ENCODE data around the gene CHIC1. TPM values are rescaled to one million over a fixed set of nuclear protein-coding genes. Genes with fewer than 3 reads are reported as not detected.
"Not testable (repeated sequence)": the region's sequence is repeated elsewhere in the genome, so short reads cannot be mapped to it uniquely, and the experiment has no call there.

The CHIC1 gene
- total RNA-seq, 1 donor from 2014 or later = 8.7 TPM

- ATAC-seq = no peak
- Histone ChIP-seq H3K4me1 (no peaks in the 10 kb centered on the region), H3K36me3 (no peaks in the 10 kb centered on the region), H3K27ac (no peak overlapping the region), H3K9me3 (no peaks in the 10 kb centered on the region), H3K4me3 (no peak overlapping the region), H3K27me3 (no peaks in the 10 kb centered on the region)
- TF ChIP-seq CTCF (IDR thresholded peaks at IDR 0.05) = no peak
- DNase-seq = no peak
- intact Hi-C loops (cut with DNase I) = no loop called here
These were observed 1.2 kb upstream of the CHIC1 start for GRCh38 chrX:73561801-73562200.

GRCh38 chrX:73562458-73562857, 539 bp upstream of the CHIC1 start:
- Histone ChIP-seq H3K27ac (peak overlapping the region; percentile 74), H3K4me1 (no peaks in the 10 kb centered on the region), H3K4me3 (peak overlapping the region; percentile 63), H3K27me3 (no peaks in the 10 kb centered on the region), H3K36me3 (no peaks in the 10 kb centered on the region), H3K9me3 (no peaks in the 10 kb centered on the region)
- intact Hi-C loops (cut with DNase I) = no loop called here
- DNase-seq (no peak), ATAC-seq (no peak)
- no peak for TF ChIP-seq CTCF (IDR thresholded peaks at IDR 0.05)

- Histone ChIP-seq H3K9me3 (no peaks in the 10 kb centered on the region), H3K27me3 (no peaks in the 10 kb centered on the region), H3K4me1 (no peaks in the 10 kb centered on the region), H3K27ac (peak overlapping the region; percentile 74), H3K4me3 (peak overlapping the region; percentile 63), H3K36me3 (no peaks in the 10 kb centered on the region)
- DNase-seq (no peak), ATAC-seq (peak; percentile 28)
- intact Hi-C loops (cut with DNase I) = no loop called here
- no peak for TF ChIP-seq CTCF (IDR thresholded peaks at IDR 0.05)
These were observed 706 bp downstream of the CHIC1 start for GRCh38 chrX:73563738-73564068.

GRCh38 chrX:73577361-73577760, 14.4 kb downstream of the CHIC1 start:
- intact Hi-C loops (cut with DNase I) = no loop called here
- no peak overlapping the region for H3K27ac ChIP-seq
- no peak for TF ChIP-seq CTCF (IDR thresholded peaks at IDR 0.05)

GRCh38 chrX:73581002-73581628, 18.1 kb downstream of the CHIC1 start:
- Histone ChIP-seq H3K27ac (no peak overlapping the region), H3K4me3 (no peak overlapping the region), H3K4me1 (no peaks in the 10 kb centered on the region), H3K9me3 (no peaks in the 10 kb centered on the region), H3K36me3 (no peaks in the 10 kb centered on the region), H3K27me3 (no peaks in the 10 kb centered on the region)
- no peak for TF ChIP-seq CTCF (IDR thresholded peaks at IDR 0.05)
- ATAC-seq (no peak), DNase-seq (no peak)
- intact Hi-C loops (cut with DNase I) = no loop called here

More at GRCh38 chrX:73577361-73577760, 14.4 kb downstream of the CHIC1 start:
- Histone ChIP-seq H3K4me1 (no peaks in the 10 kb centered on the region), H3K27me3 (no peaks in the 10 kb centered on the region), H3K36me3 (no peaks in the 10 kb centered on the region), H3K4me3 (no peak overlapping the region), H3K9me3 (no peaks in the 10 kb centered on the region)
- DNase-seq (no peak), ATAC-seq (no peak)

GRCh38 chrX:73597758-73598157, 34.8 kb downstream of the CHIC1 start:
- H3K27me3 ChIP-seq; DNase-seq; H3K4me3 ChIP-seq; ATAC-seq; intact Hi-C loops (cut with DNase I); H3K4me1 ChIP-seq; H3K27ac ChIP-seq; H3K36me3 ChIP-seq; H3K9me3 ChIP-seq: not testable (repeated sequence)

Measured in upper lobe of right lung (tissue), 1 donor.